HepG2 (cell line): ENCODE results near the gene HSPB6. TPM values are rescaled to one million over a fixed set of nuclear protein-coding genes. Genes with fewer than 3 reads are reported as not detected.

Source experiments
- AHR ChIP-seq: IDR thresholded peaks from 2 replicates; pipeline ENCODE4 v1.6.1; 2018; ENCODE audit warnings: missing genetic modification reagents, missing compliant biosample characterization
- CBX2 ChIP-seq, 2 experiments: fragments of 200-600 bp in 1 of 2; sonication (generic); formaldehyde crosslinking in 1 of 2; IDR thresholded peaks; 2 replicates each; pipeline versions ENCODE4 v1.7.0 to v1.8.1; 2018 to 2022; ENCODE audit warnings: low read depth in 2 of 2, low read length in 1 of 2, mild to moderate bottlenecking in 1 of 2, missing genetic modification reagents in 1 of 2
- CHCHD3 ChIP-seq: sonication (generic); formaldehyde crosslinking; IDR thresholded peaks from 2 replicates; pipeline ENCODE4 v1.8.0; 2022; ENCODE audit warnings: mild to moderate bottlenecking, missing genetic modification reagents, moderate library complexity
- ETS1 ChIP-seq: sonication (generic); formaldehyde crosslinking; IDR thresholded peaks from 2 replicates; pipeline ENCODE4 v1.4.0; 2020; ENCODE audit warnings: missing genetic modification reagents
- ETV5 ChIP-seq: IDR thresholded peaks from 2 replicates; pipeline ENCODE4 v1.6.1; 2018; ENCODE audit warnings: missing biosample characterization, missing genetic modification reagents, inconsistent platforms, borderline replicate concordance
- GABPA ChIP-seq, 2 experiments: IDR thresholded peaks; 2 replicates each; pipeline ENCODE4 v1.6.1; 2011 to 2016; ENCODE audit warnings: low read depth in 2 of 2, low read length in 1 of 2, missing biosample characterization in 1 of 2, missing genetic modification characterization in 1 of 2
- HDAC1 ChIP-seq: sonication (generic); formaldehyde crosslinking; IDR thresholded peaks from 2 replicates; pipeline ENCODE4 v1.5.1; 2020; ENCODE audit warnings: mild to moderate bottlenecking, missing genetic modification reagents
- KDM5B ChIP-seq: sonication (generic); formaldehyde crosslinking; IDR thresholded peaks from 2 replicates; pipeline ENCODE4 v1.4.0; 2020; ENCODE audit warnings: missing genetic modification reagents, mild to moderate bottlenecking, borderline replicate concordance
- MXD1 ChIP-seq: sonication (generic); formaldehyde crosslinking; IDR thresholded peaks from 2 replicates; pipeline ENCODE4 v1.4.0; 2020; ENCODE audit warnings: mild to moderate bottlenecking, missing genetic modification reagents
- NCOA1 ChIP-seq: sonication (generic); formaldehyde crosslinking; IDR thresholded peaks from 2 replicates; pipeline ENCODE4 v1.9.0; 2021; ENCODE audit warnings: missing genetic modification reagents
- PATZ1 ChIP-seq: sonication (generic); formaldehyde crosslinking; IDR thresholded peaks from 2 replicates; pipeline ENCODE4 v1.4.0; 2020; ENCODE audit warnings: missing genetic modification reagents
- ZBTB20 ChIP-seq: sonication (generic); formaldehyde crosslinking; IDR thresholded peaks from 2 replicates; pipeline ENCODE4 v1.8.1; 2023; ENCODE audit warnings: missing genetic modification reagents, low read depth, mild to moderate bottlenecking, borderline replicate concordance
- ZBTB25 ChIP-seq: IDR thresholded peaks from 2 replicates; pipeline ENCODE4 v1.6.1; 2018; ENCODE audit warnings: missing genetic modification reagents
- ZBTB37 ChIP-seq: sonication (generic); formaldehyde crosslinking; IDR thresholded peaks from 2 replicates; pipeline ENCODE4 v1.4.0; 2020; ENCODE audit warnings: mild to moderate bottlenecking, missing genetic modification reagents
- ZBTB39 ChIP-seq: sonication (generic); formaldehyde crosslinking; IDR thresholded peaks from 2 replicates; pipeline ENCODE4 v1.5.0; 2020; ENCODE audit warnings: missing genetic modification reagents
- ZNF180 ChIP-seq: sonication (generic); formaldehyde crosslinking; IDR thresholded peaks from 2 replicates; pipeline ENCODE4 v1.4.0; 2020; ENCODE audit warnings: low read depth, missing genetic modification reagents, borderline replicate concordance
- ZNF296 ChIP-seq: sonication (generic); formaldehyde crosslinking; conservative IDR thresholded peaks from 2 replicates; pipeline ENCODE4 v1.5.0; 2020; ENCODE audit warnings: mild to moderate bottlenecking, missing genetic modification reagents
- ZNF337 ChIP-seq: sonication (generic); formaldehyde crosslinking; IDR thresholded peaks from 2 replicates; pipeline ENCODE4 v1.5.1; 2020; ENCODE audit warnings: missing genetic modification reagents, low read depth, mild to moderate bottlenecking, borderline replicate concordance
- ZNF614 ChIP-seq: IDR thresholded peaks from 2 replicates; pipeline ENCODE4 v1.6.1; 2018; ENCODE audit warnings: missing biosample characterization, missing genetic modification reagents, inconsistent platforms, borderline replicate concordance
- ZNF746 ChIP-seq: sonication (generic); formaldehyde crosslinking; IDR thresholded peaks from 2 replicates; pipeline ENCODE4 v1.8.0; 2022; ENCODE audit warnings: mild to moderate bottlenecking, missing genetic modification reagents
- polyA plus RNA-seq, 8 experiments: library from polyadenylated mRNA; depleted of rRNA in 3 of 8; stranded (reverse) in 7 of 8; unstranded in 1 of 8; fragments of >200 nt; fragmentation: Illumina TruSeq in 4 of 8; extraction: Trizol in 4 of 8; gene quantifications; 2 replicates each; pipeline versions ENCODE4 v1.2.1 to v1.2.3, GENCODE V29; 2011 to 2016; ENCODE audit warnings: low read depth in 4 of 8, missing spikeins in 1 of 8, mixed read lengths in 1 of 8; ENCODE audit not compliant: insufficient read depth in 1 of 8
- total RNA-seq, 5 experiments: library from RNA; depleted of rRNA; stranded (reverse); fragments of >200 nt; fragmentation: Illumina TruSeq; extraction: Trizol; gene quantifications; 2 replicates each; pipeline ENCODE4 v1.2.3, GENCODE V29; 2016; ENCODE audit warnings: low read depth in 1 of 5

The HSPB6 gene
- total and polyA plus RNA-seq, 2 of the 13 experiments (the other 11 are each of a cell fraction or from before 2014, with no cell fraction given): 0.18 TPM; not detected in 1

DNA sequence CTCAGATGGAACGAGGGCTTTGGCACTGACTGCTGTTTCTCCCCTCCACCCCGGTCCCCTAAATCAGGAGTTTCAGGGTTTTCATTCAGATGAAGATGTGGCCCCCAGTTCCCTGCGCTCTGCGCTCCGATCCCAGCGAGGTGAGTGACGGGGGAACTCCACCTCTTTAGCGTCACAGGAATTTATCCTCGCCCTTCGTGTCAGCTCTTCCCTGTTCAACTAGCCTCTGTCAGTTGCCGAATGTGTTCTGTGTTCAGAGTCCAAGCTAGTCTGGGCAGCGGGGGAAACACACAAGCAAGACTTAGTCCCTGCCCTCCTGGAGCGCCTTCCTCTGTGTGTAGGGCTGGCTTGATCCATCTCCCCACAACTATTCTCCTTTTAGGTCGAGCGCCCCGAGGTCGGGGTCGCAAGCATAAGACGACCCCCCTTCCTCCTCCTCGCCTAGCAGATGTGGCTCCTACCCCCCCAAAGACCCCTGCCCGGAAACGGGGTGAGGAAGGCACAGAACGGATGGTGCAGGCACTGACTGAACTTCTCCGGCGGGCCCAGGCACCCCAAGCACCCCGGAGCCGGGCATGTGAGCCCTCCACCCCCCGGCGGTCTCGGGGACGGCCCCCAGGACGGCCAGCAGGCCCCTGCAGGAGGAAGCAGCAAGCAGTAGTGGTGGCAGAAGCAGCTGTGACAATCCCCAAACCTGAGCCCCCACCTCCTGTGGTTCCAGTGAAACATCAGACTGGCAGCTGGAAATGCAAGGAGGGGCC lies 37.2 kb downstream of the HSPB6 start (continued):
- TF ChIP-seq MXD1: no peak
- no peak for TF ChIP-seq AHR (CRISPR knock-in tag)
- no peak for TF ChIP-seq ZBTB20 (CRISPR knock-in tag)
- peak; percentile 38; the same call in 1 of the 2 replicates for TF ChIP-seq KDM5B (CRISPR knock-in tag)
- no peak for TF ChIP-seq ZNF180 (CRISPR knock-in tag)
- TF ChIP-seq ZBTB39: no peak
- TF ChIP-seq PATZ1 (CRISPR knock-in tag): 0 out of 2 replicates have a peak, but pooled peaks have one; percentile 32
- TF ChIP-seq ZBTB25 (CRISPR knock-in tag): 0 out of 2 replicates have a peak, but pooled peaks have one; percentile 18
- no peak for TF ChIP-seq ETV5
- no peak for TF ChIP-seq ZBTB37
- TF ChIP-seq GABPA (IDR thresholded peaks at IDR 0.05; ENCODE audit: low read depth, low read length): no peak
- TF ChIP-seq GABPA (CRISPR knock-in tag; IDR thresholded peaks at IDR 0.05; ENCODE audit: low read depth): no peak
- TF ChIP-seq CBX2 (IDR thresholded peaks at IDR 0.05; ENCODE audit: low read depth, low read length): no peak
- TF ChIP-seq CBX2 (CRISPR knock-in tag; IDR thresholded peaks at IDR 0.05; ENCODE audit: low read depth): no peak
- no peak for TF ChIP-seq ETS1 (CRISPR knock-in tag)
- TF ChIP-seq ZNF614 (CRISPR knock-in tag): no peak
- TF ChIP-seq CHCHD3 (CRISPR knock-in tag): no peak
- TF ChIP-seq NCOA1 (CRISPR knock-in tag): 0 out of 2 replicates have a peak, but pooled peaks have one; percentile 43
- TF ChIP-seq ZNF337 (CRISPR knock-in tag): no peak
- TF ChIP-seq ZNF296: no peak
- peak; percentile 37 for TF ChIP-seq HDAC1 (CRISPR knock-in tag)
- no peak for TF ChIP-seq ZNF746 (CRISPR knock-in tag)
